ENCODE measurements around the gene FGF22. TPM values are rescaled to one million over a fixed set of nuclear protein-coding genes. Genes with fewer than 3 reads are reported as not detected.

Gene FGF22
- total and polyA plus RNA-seq, 2 of the 8 experiments (the other 6 are each of a cell fraction or from before 2014, with no cell fraction given), result 0.44 to 1.7 TPM

- ChIA-PET CTCF (ENCODE audit: partially characterized antibody) (interaction anchor here (0.7 kb wide), 1 partner anchor 10 kb away, joined by 3 read pairs; no protein-coding TSS in a partner anchor), POLR2A (ENCODE audit: partially characterized antibody) (interaction anchor here (1.1 to 1.5 kb wide), 3 partner anchors 19 to 64 kb away, joined by 3 to 6 read pairs (median 5); no protein-coding TSS in a partner anchor)
- Histone ChIP-seq H2AK5ac (ENCODE audit: low read depth, low read length) (no peak overlapping the region), H4K8ac (ENCODE audit: extremely low read depth, insufficient read depth, low read length) (peak overlapping the region; percentile 25; the same call in 1 of the 2 replicates), H3K23me2 (ENCODE audit: low read depth, low read length) (no peaks in the 10 kb centered on the region), H3K4me2 (ENCODE audit: insufficient read depth in 1 of 2, low read depth in 2 of 2, low read length in 2 of 2) (no peak overlapping the region), H2BK12ac (ENCODE audit: low read depth, low read length) (no peak overlapping the region), H3K9me3 (ENCODE audit: insufficient read depth in 2 of 2, low read depth in 1 of 2, low read length in 1 of 2) (peaks cover 0 to 2% of the 10 kb centered on the region in 2 experiments; a peak in 1 of 4 replicates), H3K4me3 (ENCODE audit: extremely low read depth in 1 of 4, insufficient read depth in 2 of 4, low read depth in 3 of 4, low read length in 4 of 4) (no peak overlapping the region), H3K18ac (ENCODE audit: extremely low read depth, low read length) (no peak overlapping the region), H3K36me3 (ENCODE audit: control insufficient read depth in 2 of 4, insufficient read depth in 4 of 4, low read length in 3 of 4) (no peaks in the 10 kb centered on the region), H3K56ac (replicated peaks; ENCODE audit: insufficient read length, low read depth, low read length) (no peak overlapping the region), H2AFZ (ENCODE audit: low read length) (no peak overlapping the region), H3K9ac (replicated peaks in 1 of 4; ENCODE audit: extremely low read depth in 1 of 4, low read depth in 3 of 4, low read length in 3 of 4) (no peak overlapping the region), H3K79me1 (ENCODE audit: low read depth, low read length) (no peaks in the 10 kb centered on the region), H4K5ac (ENCODE audit: insufficient read length, low read depth, low read length) (no peak overlapping the region), H4K91ac (replicated peaks; ENCODE audit: insufficient read length, low read length) (no peak overlapping the region), H3K23ac (ENCODE audit: insufficient read length) (no peak overlapping the region), H3K79me2 (ENCODE audit: control insufficient read depth in 1 of 2, insufficient read depth in 2 of 2, low read length in 2 of 2) (no peaks in the 10 kb centered on the region), H3K14ac (ENCODE audit: insufficient read length) (no peak overlapping the region), H4K20me1 (replicated peaks in 1 of 2; ENCODE audit: control insufficient read depth in 1 of 2, insufficient read depth in 2 of 2, low read length in 2 of 2) (peaks cover 2 to 5% of the 10 kb centered on the region in 2 experiments), H2BK120ac (replicated peaks; ENCODE audit: low read depth, low read length) (no peak overlapping the region), H3K27me3 (replicated peaks in 1 of 4; ENCODE audit: control insufficient read depth in 3 of 4, extremely low read depth in 1 of 4, insufficient read depth in 3 of 4, low read length in 3 of 4) (peaks cover under 1 to 15% (median 8%) of the 10 kb centered on the region in 4 experiments), H3K27ac (ENCODE audit: low read depth, low read length) (no peak overlapping the region), H2BK20ac (ENCODE audit: low read length) (no peak overlapping the region), H2BK15ac (ENCODE audit: low read length) (no peak overlapping the region), H3K4ac (replicated peaks; ENCODE audit: insufficient read length, low read depth, low read length) (no peak overlapping the region), H2BK5ac (ENCODE audit: low read depth, low read length) (no peak overlapping the region), H3K4me1 (replicated peaks in 1 of 4; ENCODE audit: control insufficient read depth in 3 of 4, insufficient read depth in 4 of 4, low read length in 3 of 4) (no peaks in the 10 kb centered on the region)
- TF ChIP-seq EGR1 (IDR thresholded peaks at IDR 0.05; ENCODE audit: borderline replicate concordance, low read depth, low read length) (no peak), SAP30 (IDR thresholded peaks at IDR 0.05; ENCODE audit: insufficient read depth, insufficient replicate concordance, low read length) (no peak), TBP (IDR thresholded peaks at IDR 0.05; ENCODE audit: low read depth, low read length) (no peak), FOSL1 (IDR thresholded peaks at IDR 0.05; ENCODE audit: insufficient read depth, low read depth, low read length) (no peak), TAF7 (optimal IDR thresholded peaks at IDR 0.05; ENCODE audit: borderline replicate concordance, low read depth, low read length) (no peak), MAX (IDR thresholded peaks at IDR 0.05) (no peak), ASH2L (IDR thresholded peaks at IDR 0.05; ENCODE audit: low read length) (no peak), SUZ12 (IDR thresholded peaks at IDR 0.05; ENCODE audit: low read length) (no peak), POLR2A (IDR thresholded peaks at IDR 0.05; ENCODE audit: control extremely low read depth in 1 of 2, low read depth in 2 of 2, low read length in 2 of 2) (no peak), USF2 (IDR thresholded peaks at IDR 0.05; ENCODE audit: low read length) (no peak), POU5F1 (IDR thresholded peaks at IDR 0.05; ENCODE audit: low read depth, low read length) (no peak), BACH1 (IDR thresholded peaks at IDR 0.05; ENCODE audit: low read length) (no peak), GABPA (IDR thresholded peaks at IDR 0.05; ENCODE audit: borderline replicate concordance, insufficient read depth, low read length) (no peak)
- 90% methylated on average over 12 of the region's 16 CpGs; no CpG with 5 or more reads in 1 of the 2 experiments for WGBS, 2 experiments (ENCODE audit: extremely low coverage in 1 of 2, insufficient coverage in 1 of 2, insufficient read length in 1 of 2, insufficient replicate concordance in 2 of 2, low coverage in 1 of 2, low lambda C conversion rate in 2 of 2, missing lambda C conversion rate in 1 of 2)
- no peak for DNase-seq (ENCODE audit: low read depth in 1 of 2, low spot score in 2 of 2)
- FAIRE-seq, result no peak
Measured at GRCh38 chr19:596263-596655, 43.4 kb upstream of the FGF22 start.
